BJ (cell line): ENCODE data around the gene XKR7. TPM values are rescaled to one million over a fixed set of nuclear protein-coding genes. Genes with fewer than 3 reads are reported as not detected.

Experiments
- CTCF ChIA-PET: fragments of 350-600 bp; formaldehyde crosslinking; extraction: SDS; loops from one replicate; lab custom pipeline; 2021; ENCODE audit warnings: antibody characterized with exemption, inconsistent platforms; lab: Yijun Ruan, JAX
- POLR2A ChIA-PET: fragments of 300-600 bp; sonication (Branson Sonifier 250); formaldehyde crosslinking; extraction: SDS; loops from one replicate; lab custom pipeline; 2021; ENCODE audit warnings: antibody characterized with exemption; lab: Charles Lee
- DNase-seq: peaks from one replicate; pipeline ENCODE4 v3.0.0-alpha.2; 2011; ENCODE audit warnings: low read depth
- H3K27me3 ChIP-seq: 2 replicates; pipeline ENCODE4 v1.6.0; 2011; ENCODE audit warnings: low read length; ENCODE audit not compliant: control insufficient read depth, insufficient read depth
- H3K36me3 ChIP-seq: 2 replicates; pipeline ENCODE4 v1.5.1; 2011; ENCODE audit warnings: low read length; ENCODE audit not compliant: control insufficient read depth, insufficient read depth
- H3K4me3 ChIP-seq: 2 replicates; pipeline ENCODE4 v1.5.1; 2011; ENCODE audit warnings: low read depth, mild to moderate bottlenecking, control low read depth, low read length
- polyA plus RNA-seq: library from polyadenylated mRNA; depleted of rRNA; stranded (reverse); fragments of >200 nt; gene quantifications from 2 replicates; pipeline ENCODE4 v1.2.3, GENCODE V29; 2011
- TF ChIP-seq, protein P1 (sequence below): IDR thresholded peaks from 2 replicates; pipeline ENCODE4 v1.5.1; 2011; ENCODE audit warnings: low read depth, mild to moderate bottlenecking, control low read depth, inconsistent platforms, low read length, moderate library complexity; ENCODE audit not compliant: insufficient read depth

The XKR7 gene
- polyA plus RNA-seq, 1 experiment: 0.01 TPM

GRCh38 chr20:31989030-31989645, 21.2 kb downstream of the XKR7 start:
- POLR2A ChIA-PET: no interaction called here
- peaks cover 18% of the 10 kb centered on the region for H3K27me3 ChIP-seq
- no peak for DNase-seq
- TF ChIP-seq, protein P1, sequence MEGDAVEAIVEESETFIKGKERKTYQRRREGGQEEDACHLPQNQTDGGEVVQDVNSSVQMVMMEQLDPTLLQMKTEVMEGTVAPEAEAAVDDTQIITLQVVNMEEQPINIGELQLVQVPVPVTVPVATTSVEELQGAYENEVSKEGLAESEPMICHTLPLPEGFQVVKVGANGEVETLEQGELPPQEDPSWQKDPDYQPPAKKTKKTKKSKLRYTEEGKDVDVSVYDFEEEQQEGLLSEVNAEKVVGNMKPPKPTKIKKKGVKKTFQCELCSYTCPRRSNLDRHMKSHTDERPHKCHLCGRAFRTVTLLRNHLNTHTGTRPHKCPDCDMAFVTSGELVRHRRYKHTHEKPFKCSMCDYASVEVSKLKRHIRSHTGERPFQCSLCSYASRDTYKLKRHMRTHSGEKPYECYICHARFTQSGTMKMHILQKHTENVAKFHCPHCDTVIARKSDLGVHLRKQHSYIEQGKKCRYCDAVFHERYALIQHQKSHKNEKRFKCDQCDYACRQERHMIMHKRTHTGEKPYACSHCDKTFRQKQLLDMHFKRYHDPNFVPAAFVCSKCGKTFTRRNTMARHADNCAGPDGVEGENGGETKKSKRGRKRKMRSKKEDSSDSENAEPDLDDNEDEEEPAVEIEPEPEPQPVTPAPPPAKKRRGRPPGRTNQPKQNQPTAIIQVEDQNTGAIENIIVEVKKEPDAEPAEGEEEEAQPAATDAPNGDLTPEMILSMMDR: no peak
- no peak overlapping the region for H3K4me3 ChIP-seq
- H3K36me3 ChIP-seq: no peaks in the 10 kb centered on the region
- CTCF ChIA-PET: interaction anchor here (1.7 kb wide), 1 partner anchor 42 kb away, joined by 4 read pairs; no protein-coding TSS in a partner anchor

GRCh38 chr20:31990641-31991338, 22.8 kb downstream of the XKR7 start:
- peaks cover 29% of the 10 kb centered on the region for H3K27me3 ChIP-seq
- H3K4me3 ChIP-seq: no peak overlapping the region
- H3K36me3 ChIP-seq: no peaks in the 10 kb centered on the region
- TF ChIP-seq, protein P1: no peak
- DNase-seq: no peak
- ChIA-PET CTCF (interaction anchor here (1.5 to 2.5 kb wide), 2 partner anchors 17 to 41 kb away, joined by 4 to 8 read pairs; no protein-coding TSS in a partner anchor), POLR2A (interaction anchor here (0.6 kb wide), 1 partner anchor 15 kb away, joined by 6 read pairs; no protein-coding TSS in a partner anchor)

GRCh38 chr20:31991339-31991705, 23.4 kb downstream of the XKR7 start:
- no peak for DNase-seq
- H3K36me3 ChIP-seq: no peaks in the 10 kb centered on the region
- TF ChIP-seq, protein P1: no peak
- H3K27me3 ChIP-seq: peaks cover 29% of the 10 kb centered on the region
- H3K4me3 ChIP-seq: no peak overlapping the region
- POLR2A ChIA-PET: interaction anchor here (0.6 kb wide), 1 partner anchor 15 kb away, joined by 6 read pairs; no protein-coding TSS in a partner anchor
- CTCF ChIA-PET: interaction anchor here (1.5 to 2.5 kb wide), 2 partner anchors 17 to 40 kb away, joined by 4 to 8 read pairs; no protein-coding TSS in a partner anchor

DNA sequence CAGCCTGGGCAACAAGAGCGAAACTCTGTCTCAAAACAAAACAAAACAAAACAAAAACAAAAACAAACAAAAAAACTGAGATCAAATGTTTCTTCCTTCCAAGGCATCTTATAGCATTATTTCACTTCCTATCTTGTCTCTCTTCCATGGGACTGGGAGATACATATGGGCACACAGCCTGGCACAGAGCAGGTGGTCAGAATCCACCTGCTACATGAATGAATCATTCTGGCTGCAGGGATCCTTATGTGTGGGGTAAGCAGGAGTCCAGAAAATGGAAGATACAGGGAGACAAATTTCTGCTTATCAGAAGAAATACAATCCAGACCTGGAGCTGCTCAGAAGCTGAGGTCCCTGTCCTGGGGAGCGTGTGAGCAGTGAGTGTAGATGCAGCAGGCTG, 24.1 kb downstream of the XKR7 start:
- no peak for DNase-seq
- ChIA-PET POLR2A (no interaction called here), CTCF (interaction anchor here (2.5 kb wide), 1 partner anchor 39 kb away, joined by 8 read pairs; no protein-coding TSS in a partner anchor)
- no peaks in the 10 kb centered on the region for H3K36me3 ChIP-seq
- H3K4me3 ChIP-seq: no peak overlapping the region
- H3K27me3 ChIP-seq: peaks cover 29% of the 10 kb centered on the region
- TF ChIP-seq, protein P1: no peak

GRCh38 chr20:31996996-31997395, 29.0 kb downstream of the XKR7 start:
- Histone ChIP-seq H3K4me3 (no peak overlapping the region), H3K27me3 (peaks cover 33% of the 10 kb centered on the region), H3K36me3 (no peaks in the 10 kb centered on the region)
- TF ChIP-seq, protein P1: no peak
- ChIA-PET POLR2A (no interaction called here), CTCF (no interaction called here)
- DNase-seq: no peak
